Measurements from ENCODE around the gene AMN. TPM values are rescaled to one million over a fixed set of nuclear protein-coding genes. Genes with fewer than 3 reads are reported as not detected.

Gene AMN
- polyA plus RNA-seq, 1 of the 3 experiments (the other 2 are of a cell fraction), result 0.03 TPM

GRCh38 chr14:102943979-102944378 is 21.5 kb downstream of the AMN start:
- Histone ChIP-seq H2AFZ (ENCODE audit: low read depth) (no peak overlapping the region), H3K4me1 (ENCODE audit: control insufficient read depth in 1 of 2, insufficient read depth in 2 of 2, low read depth in 1 of 2, low read length in 1 of 2) (peaks cover 0 to 4% of the 10 kb centered on the region in 2 experiments; a peak in 1 of 4 replicates), H3K27ac (ENCODE audit: low read depth in 2 of 2, low read length in 1 of 2) (no peak overlapping the region), H3K9me2 (no peaks in the 10 kb centered on the region), H3K79me2 (ENCODE audit: insufficient read depth) (no peaks in the 10 kb centered on the region), H3K36me3 (replicated peaks in 1 of 2; ENCODE audit: control insufficient read depth in 1 of 2, insufficient read depth in 2 of 2, low read length in 1 of 2) (peaks cover 24 to 87% of the 10 kb centered on the region in 2 experiments), H3K4me3 (ENCODE audit: low read depth in 2 of 2, low read length in 1 of 2) (no peak overlapping the region), H3F3A (replicated peaks; ENCODE audit: insufficient read depth) (no peaks in the 10 kb centered on the region), H3K4me2 (no peak overlapping the region), H3K9me3 (no peaks in the 10 kb centered on the region), H3K27me3 (ENCODE audit: insufficient read depth) (no peaks in the 10 kb centered on the region), H3K9ac (no peak overlapping the region), H4K20me1 (ENCODE audit: insufficient read depth) (no peaks in the 10 kb centered on the region)
- POLR2A ChIA-PET, result no interaction called here
- CTCF ChIA-PET, result no interaction called here
- 100% methylated on average over 6 of the region's 15 CpGs for WGBS (ENCODE audit: low lambda C conversion rate)
- DNase-seq, result no peak
- TF ChIP-seq JUND (IDR thresholded peaks at IDR 0.05) (no peak), FOSL2 (IDR thresholded peaks at IDR 0.05; ENCODE audit: borderline replicate concordance, low read depth) (no peak), MEF2A (IDR thresholded peaks at IDR 0.05; ENCODE audit: borderline replicate concordance, low read depth) (no peak), GATA2 (CRISPR knock-in tag; IDR thresholded peaks at IDR 0.05) (no peak), PBX3 (IDR thresholded peaks at IDR 0.05) (no peak), FOXJ3 (CRISPR knock-in tag; IDR thresholded peaks at IDR 0.05) (no peak), USF2 (IDR thresholded peaks at IDR 0.05; ENCODE audit: borderline replicate concordance, low read depth, low read length) (no peak), CHD2 (IDR thresholded peaks at IDR 0.05; ENCODE audit: low read length, partially characterized antibody) (no peak), POLR2AphosphoS5 (IDR thresholded peaks at IDR 0.05; ENCODE audit: low read depth, low read length) (no peak), EP300 (IDR thresholded peaks at IDR 0.05; ENCODE audit: borderline replicate concordance in 1 of 2, low read depth in 1 of 2, low read length in 1 of 2) (no peak), GABPA (IDR thresholded peaks at IDR 0.05; ENCODE audit: low read depth) (no peak), MAX (IDR thresholded peaks at IDR 0.05; ENCODE audit: low read depth) (no peak), ELF1 (IDR thresholded peaks at IDR 0.05) (no peak), RCOR1 (IDR thresholded peaks at IDR 0.05; ENCODE audit: low read length) (no peak), RFX5 (IDR thresholded peaks at IDR 0.05; ENCODE audit: low read length) (no peak)
- TF ChIP-seq, protein P1, sequence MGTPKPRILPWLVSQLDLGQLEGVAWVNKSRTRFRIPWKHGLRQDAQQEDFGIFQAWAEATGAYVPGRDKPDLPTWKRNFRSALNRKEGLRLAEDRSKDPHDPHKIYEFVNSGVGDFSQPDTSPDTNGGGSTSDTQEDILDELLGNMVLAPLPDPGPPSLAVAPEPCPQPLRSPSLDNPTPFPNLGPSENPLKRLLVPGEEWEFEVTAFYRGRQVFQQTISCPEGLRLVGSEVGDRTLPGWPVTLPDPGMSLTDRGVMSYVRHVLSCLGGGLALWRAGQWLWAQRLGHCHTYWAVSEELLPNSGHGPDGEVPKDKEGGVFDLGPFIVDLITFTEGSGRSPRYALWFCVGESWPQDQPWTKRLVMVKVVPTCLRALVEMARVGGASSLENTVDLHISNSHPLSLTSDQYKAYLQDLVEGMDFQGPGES (IDR thresholded peaks at IDR 0.05; ENCODE audit: low read depth, low read length), result no peak
- TF ChIP-seq, protein P2, sequence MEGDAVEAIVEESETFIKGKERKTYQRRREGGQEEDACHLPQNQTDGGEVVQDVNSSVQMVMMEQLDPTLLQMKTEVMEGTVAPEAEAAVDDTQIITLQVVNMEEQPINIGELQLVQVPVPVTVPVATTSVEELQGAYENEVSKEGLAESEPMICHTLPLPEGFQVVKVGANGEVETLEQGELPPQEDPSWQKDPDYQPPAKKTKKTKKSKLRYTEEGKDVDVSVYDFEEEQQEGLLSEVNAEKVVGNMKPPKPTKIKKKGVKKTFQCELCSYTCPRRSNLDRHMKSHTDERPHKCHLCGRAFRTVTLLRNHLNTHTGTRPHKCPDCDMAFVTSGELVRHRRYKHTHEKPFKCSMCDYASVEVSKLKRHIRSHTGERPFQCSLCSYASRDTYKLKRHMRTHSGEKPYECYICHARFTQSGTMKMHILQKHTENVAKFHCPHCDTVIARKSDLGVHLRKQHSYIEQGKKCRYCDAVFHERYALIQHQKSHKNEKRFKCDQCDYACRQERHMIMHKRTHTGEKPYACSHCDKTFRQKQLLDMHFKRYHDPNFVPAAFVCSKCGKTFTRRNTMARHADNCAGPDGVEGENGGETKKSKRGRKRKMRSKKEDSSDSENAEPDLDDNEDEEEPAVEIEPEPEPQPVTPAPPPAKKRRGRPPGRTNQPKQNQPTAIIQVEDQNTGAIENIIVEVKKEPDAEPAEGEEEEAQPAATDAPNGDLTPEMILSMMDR (IDR thresholded peaks at IDR 0.05), result no peak
- TF ChIP-seq, protein P3, sequence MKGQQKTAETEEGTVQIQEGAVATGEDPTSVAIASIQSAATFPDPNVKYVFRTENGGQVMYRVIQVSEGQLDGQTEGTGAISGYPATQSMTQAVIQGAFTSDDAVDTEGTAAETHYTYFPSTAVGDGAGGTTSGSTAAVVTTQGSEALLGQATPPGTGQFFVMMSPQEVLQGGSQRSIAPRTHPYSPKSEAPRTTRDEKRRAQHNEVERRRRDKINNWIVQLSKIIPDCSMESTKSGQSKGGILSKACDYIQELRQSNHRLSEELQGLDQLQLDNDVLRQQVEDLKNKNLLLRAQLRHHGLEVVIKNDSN (IDR thresholded peaks at IDR 0.05; ENCODE audit: borderline replicate concordance, low read depth), result no peak
